ENCODE measurements around the gene AKAP13.

AKAP13 gene

GRCh38 chr15:85607141-85607806 is 226.9 kb downstream of the AKAP13 start:
- no peak for FAIRE-seq

GRCh38 chr15:85607842-85608241 is 227.4 kb downstream of the AKAP13 start:
- no peak for FAIRE-seq

- no peak for FAIRE-seq
Measured at GRCh38 chr15:85609492-85609891, 229.1 kb downstream of the AKAP13 start.

- FAIRE-seq = no peak
Measured at GRCh38 chr15:85611361-85611760, 231.0 kb downstream of the AKAP13 start.

- no peak for FAIRE-seq
Measured at GRCh38 chr15:85614059-85614458, 233.7 kb downstream of the AKAP13 start.

- no peak for FAIRE-seq
Measured at GRCh38 chr15:85615930-85616329, 235.5 kb downstream of the AKAP13 start.

- FAIRE-seq = no peak
Measured at GRCh38 chr15:85616549-85617110, 236.2 kb downstream of the AKAP13 start.

GRCh38 chr15:85618228-85618505 is 237.8 kb downstream of the AKAP13 start:
- FAIRE-seq = no peak

- FAIRE-seq = no peak
Measured at GRCh38 chr15:85618956-85619491, 238.6 kb downstream of the AKAP13 start.

- FAIRE-seq = no peak
Measured at GRCh38 chr15:85619992-85620689, 239.7 kb downstream of the AKAP13 start.

- no peak for FAIRE-seq
Measured at GRCh38 chr15:85620690-85621049, 240.3 kb downstream of the AKAP13 start.

GRCh38 chr15:85621094-85621493 is 240.7 kb downstream of the AKAP13 start:
- FAIRE-seq = no peak

- no peak for FAIRE-seq
Measured at GRCh38 chr15:85622221-85622831, 241.9 kb downstream of the AKAP13 start.

GRCh38 chr15:85623315-85624049 is 243.1 kb downstream of the AKAP13 start:
- FAIRE-seq = no peak

- FAIRE-seq = no peak
Measured at GRCh38 chr15:85624291-85624801, 243.9 kb downstream of the AKAP13 start.

GRCh38 chr15:85625166-85625830 is 244.9 kb downstream of the AKAP13 start:
- FAIRE-seq = no peak

GRCh38 chr15:85625856-85626255 is 245.5 kb downstream of the AKAP13 start:
- no peak for FAIRE-seq

- no peak for FAIRE-seq
Measured at GRCh38 chr15:85627213-85627935, 247.0 kb downstream of the AKAP13 start.

GRCh38 chr15:85630311-85630710 is 249.9 kb downstream of the AKAP13 start:
- no peak for FAIRE-seq

GRCh38 chr15:85631018-85631417 is 250.6 kb downstream of the AKAP13 start:
- FAIRE-seq = no peak

- no peak for FAIRE-seq
Measured at GRCh38 chr15:85632014-85632413, 251.6 kb downstream of the AKAP13 start.

GRCh38 chr15:85633859-85634258 is 253.5 kb downstream of the AKAP13 start:
- no peak for FAIRE-seq

All from colon (tissue), 2 donors.